Keratinocyte (primary cell): Measurements from ENCODE around the gene UROC1.

ENCODE experiments used
- CTCF ChIP-seq, 3 experiments: IDR thresholded peaks in 1 of 3; conservative IDR thresholded peaks in 1 of 3; optimal IDR thresholded peaks in 1 of 3; 2 replicates in 2 of 3; 3 replicates in 1 of 3; pipeline versions ENCODE3 to v1.5.1; 2011; ENCODE audit warnings: low read length in 3 of 3, mild to moderate bottlenecking in 3 of 3, moderate library complexity in 2 of 3, control low read depth in 1 of 3, inconsistent platforms in 1 of 3; ENCODE audit not compliant: insufficient read depth in 2 of 3; ENCODE audit errors: extremely low read depth in 1 of 3
- EZH2 ChIP-seq: IDR thresholded peaks from one replicate; pipeline ENCODE4 v1.6.1; 2012; ENCODE audit warnings: inconsistent platforms, mild to moderate bottlenecking, low read length, moderate library complexity

GRCh38 chr3:126454437-126455198 is 63.0 kb downstream of the UROC1 start:
- TF ChIP-seq CTCF (optimal IDR thresholded peaks at IDR 0.05 in 1 of 3, IDR thresholded peaks at IDR 0.05 in 1 of 3, conservative IDR thresholded peaks at IDR 0.05 in 1 of 3; ENCODE audit: extremely low read depth in 1 of 3, insufficient read depth in 2 of 3, low read length in 3 of 3) (no peak), EZH2 (no peak)
